ENCODE measurements around the gene HHAT.

- TF ChIP-seq SMC3 (conservative IDR thresholded peaks at IDR 0.05; ENCODE audit: poor library complexity), result no peak
- no peak for TF ChIP-seq CTCF (IDR thresholded peaks at IDR 0.05; ENCODE audit: poor library complexity, severe bottlenecking)
Observed at GRCh38 chr1:210315529-210315928, 13.2 kb upstream of the HHAT start.
